Activated naive CD4-positive, alpha-beta T cell treated with Interleukin-2 at 50 U/mL for 16 hours (primary cell): ENCODE results near the gene CRACDL.
"Not testable (repeated sequence)": the region's sequence is repeated elsewhere in the genome, so short reads cannot be mapped to it uniquely, and the experiment has no call there.

ENCODE experiments used
- DNase-seq: peaks from one replicate; pipeline ENCODE4 v3.0.0-alpha.2; 2020

The CRACDL gene

DNA sequence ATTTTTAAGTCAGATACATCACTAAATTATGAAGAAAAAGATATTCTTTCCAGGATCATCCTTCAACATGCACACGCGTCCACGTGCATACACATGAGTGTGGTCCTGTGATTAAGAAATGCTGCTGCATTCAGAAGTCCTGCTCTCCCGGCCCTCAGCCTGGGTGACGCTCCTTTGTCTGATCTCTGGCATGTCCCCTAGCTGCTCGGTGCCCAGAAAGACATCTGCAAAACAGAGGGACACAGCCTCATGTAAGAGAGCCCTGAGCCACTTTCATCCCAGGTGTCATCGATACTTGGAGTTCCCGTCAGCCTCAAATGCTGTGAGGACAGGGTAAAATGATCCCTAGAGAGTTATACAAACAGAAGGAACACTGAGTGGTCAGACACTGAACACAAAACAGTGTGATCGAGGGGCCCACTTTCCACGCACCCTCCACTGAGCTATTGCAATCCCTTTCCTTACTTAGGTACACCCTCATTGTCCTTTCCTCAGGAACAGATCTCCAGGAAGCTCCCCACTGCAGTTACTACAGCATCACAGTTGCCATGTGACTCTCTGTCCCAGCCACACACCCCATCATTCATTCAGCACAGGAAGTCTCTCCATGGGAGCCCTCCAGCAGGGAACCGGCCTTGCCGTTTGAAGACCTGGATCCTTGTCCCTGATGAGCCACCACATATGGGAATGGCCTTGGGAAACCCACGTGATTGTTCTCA is 32.1 kb downstream of the CRACDL start:
- no peak for DNase-seq

DNA sequence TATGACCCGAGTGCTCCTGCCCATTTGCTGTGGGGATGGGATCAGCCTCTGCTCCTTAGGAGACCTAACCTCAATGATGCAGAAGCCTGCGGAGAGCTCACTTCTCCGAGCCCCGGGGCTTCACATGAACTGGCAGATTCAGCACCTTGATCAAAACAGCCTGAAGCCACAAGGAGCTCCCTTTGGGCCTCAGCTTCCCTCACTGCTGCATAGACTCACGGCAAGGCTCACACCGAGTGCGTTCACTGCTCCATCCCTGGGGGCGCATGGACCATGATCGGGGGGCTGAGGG is 33.0 kb downstream of the CRACDL start:
- no peak for DNase-seq

DNA sequence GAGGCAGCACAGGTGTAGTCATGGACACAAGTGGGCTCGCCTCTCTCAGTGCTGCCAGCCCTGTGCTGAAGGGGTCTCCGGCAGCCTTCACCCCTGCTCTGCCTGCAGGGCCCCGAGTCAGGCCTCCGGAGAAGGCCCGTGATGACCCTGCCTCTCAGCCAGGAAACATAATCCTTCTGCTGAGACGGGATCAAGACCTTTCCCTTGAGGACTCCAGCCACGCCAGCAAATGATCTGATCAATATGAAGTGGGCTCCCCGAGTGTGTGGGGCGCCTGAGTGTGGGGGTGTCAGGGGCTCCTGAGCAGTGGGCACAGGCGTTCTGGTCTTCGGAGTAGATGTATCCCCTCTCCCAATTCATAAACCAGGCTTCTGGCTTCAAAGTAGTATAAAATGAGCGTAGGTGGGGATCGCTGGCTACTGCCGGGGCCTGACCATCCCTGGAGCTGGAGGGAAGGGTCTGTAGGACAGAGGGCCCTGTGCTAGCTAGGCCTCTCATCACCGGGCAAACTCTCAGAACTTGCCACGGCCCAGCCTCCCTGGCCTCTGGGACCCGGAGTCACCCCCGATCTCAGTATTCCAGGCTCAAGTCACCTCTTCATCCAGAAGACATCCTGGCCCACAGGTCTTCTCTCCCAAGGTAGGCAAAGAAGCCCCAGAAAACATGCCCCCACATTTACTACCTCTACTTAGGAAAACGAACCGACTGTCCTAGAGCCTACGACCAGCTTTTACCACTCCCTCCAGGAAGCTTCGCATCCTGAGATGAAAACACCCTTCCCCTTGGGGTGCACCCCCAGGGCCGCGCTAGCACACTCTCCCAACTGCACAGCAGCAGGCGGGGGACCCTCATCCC is 33.6 kb downstream of the CRACDL start:
- no peak for DNase-seq

DNA sequence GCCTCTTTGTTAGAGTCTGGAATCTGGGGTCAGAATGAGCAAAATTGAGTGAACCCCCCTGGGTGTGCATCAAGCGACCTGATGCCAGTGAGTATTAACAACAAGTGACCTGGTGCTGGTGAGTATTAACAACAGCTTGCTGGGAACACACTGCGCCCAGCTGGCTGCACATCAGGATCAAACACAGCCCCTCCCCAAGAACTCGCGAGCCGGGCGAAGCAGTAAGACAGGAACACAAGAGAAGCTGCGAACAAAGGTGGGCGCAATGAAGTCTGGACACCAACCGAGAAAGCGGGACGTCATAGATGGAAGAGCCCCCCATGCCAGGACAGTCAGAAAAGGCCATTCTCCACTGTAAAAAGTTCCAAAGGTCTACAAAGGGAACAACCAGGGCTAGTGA is 34.3 kb downstream of the CRACDL start:
- no peak for DNase-seq

DNA sequence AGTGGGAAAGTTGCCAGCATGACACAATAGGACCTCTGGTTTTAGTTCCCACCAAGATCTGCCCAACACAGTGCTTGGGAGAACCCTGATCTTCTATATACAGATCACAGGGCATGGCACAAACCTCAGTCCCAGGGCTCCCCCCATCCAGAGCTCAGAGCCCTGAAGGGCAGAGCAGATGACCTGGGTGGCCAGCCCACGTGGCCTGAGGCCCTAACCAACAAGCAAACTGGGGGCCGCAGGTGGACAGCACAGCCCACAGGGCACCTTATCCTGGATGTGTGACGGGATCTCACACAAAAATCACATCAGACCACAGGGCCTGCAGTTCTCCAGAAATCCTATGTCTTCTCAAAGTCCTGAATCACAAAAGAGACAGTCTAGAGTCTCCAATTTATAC is 34.7 kb downstream of the CRACDL start:
- DNase-seq, result no peak

DNA sequence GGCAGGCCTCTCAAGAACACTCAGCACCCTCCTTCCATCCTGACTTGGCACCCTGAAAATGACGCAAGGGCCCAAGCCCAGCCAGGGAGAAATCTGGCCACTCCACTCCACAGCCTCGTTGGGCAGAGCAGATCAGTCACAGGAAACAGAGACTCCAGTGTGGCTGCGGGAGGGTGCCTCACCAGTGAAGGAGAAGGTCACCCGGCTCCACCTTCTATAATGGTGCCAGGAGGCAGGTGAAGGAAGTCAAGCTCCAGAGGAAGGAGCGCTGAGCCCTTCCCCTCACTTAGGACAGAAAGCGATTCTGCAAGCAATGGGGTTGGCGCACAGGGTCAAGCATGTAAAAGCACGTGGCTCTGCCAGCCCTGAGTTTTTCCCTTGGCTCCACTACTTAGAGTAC is 35.3 kb downstream of the CRACDL start:
- no peak for DNase-seq

DNA sequence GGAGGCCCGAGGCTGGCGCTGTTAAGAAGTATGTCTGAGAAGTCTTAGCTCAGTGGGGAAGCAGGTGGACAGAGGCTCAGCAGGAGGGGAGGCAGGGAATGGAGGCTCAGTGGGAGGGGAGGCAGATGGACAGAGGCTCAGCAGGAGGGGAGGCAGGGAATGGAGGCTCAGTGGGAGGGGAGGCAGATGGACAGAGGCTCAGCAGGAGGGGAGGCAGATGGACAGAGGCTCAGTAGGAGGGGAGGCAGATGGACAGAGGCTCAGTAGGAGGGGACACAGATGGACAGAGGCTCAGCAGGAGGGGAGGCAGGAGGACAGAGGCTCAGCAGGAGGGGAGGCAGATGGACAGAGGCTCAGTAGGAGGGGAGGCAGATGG is 36.3 kb downstream of the CRACDL start:
- not testable (repeated sequence) for DNase-seq

DNA sequence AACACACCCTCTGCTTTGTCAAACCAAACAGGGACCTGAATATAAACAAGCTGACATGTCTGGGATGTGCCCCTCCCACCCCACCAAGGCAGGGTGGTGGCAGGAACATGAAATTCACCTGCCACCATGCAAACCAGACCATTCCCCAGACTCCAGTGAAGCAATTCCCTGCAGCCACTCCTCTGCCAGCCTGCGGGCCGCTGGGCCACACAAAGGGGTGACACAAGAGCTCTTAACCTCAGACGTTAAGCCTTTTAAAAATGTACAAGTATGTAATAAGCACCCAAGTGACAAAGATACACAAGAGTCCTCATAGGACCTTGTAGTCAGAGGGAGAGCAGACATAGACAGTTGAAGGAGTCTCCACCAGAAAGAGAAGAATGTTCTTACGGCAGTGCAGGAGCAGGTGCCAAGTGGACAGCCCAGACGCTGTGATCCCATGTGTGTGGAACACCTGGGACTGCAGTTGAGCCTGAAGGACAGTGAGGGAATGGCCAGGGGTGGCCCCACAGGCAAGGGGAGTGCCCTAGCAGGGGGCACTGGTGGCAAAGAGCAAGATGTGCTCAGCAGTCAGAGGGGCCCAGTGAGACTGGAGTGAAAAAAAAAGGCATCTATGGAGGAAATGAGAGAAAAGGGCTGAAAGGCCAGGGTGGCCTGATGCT is 36.9 kb downstream of the CRACDL start:
- no peak for DNase-seq

DNA sequence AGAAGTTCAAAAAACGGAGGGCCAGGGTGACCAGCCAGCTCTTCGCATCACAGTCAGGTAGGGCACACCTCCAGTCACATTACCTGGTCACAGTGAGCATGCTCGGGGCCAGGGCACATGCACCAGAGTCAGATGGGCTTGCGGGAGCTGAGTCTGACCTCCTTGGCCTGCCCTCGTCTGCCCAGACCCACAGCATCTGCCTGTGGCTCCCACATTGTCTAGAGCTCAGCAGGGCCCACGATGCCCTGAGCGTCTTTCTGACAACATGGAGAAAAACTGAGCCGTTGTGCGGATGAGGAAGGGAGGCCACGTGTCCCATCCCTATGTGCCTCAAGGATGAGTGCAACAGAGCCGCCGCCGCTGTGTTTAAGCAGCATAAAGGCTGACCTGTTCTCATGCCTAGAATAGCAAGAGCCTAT is 37.6 kb downstream of the CRACDL start:
- no peak for DNase-seq

DNA sequence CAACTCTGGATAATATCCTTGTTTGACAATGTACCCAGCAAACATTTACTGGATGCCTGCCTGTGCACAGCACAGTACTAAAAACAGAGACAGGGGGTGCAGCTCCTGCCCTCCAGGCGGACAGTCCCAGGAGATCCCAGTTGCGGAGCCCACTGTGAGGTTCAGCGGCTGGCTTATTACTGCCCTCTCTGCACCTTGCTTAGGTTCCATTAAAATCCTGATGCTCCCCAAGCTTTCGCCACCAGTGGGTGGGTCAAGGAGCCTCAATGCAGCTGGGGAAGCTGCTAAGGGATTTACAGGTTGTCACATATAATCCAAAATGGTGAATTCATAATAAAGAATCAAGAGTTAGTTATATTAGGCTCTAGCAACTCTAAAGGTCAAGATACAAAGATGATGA is 38.3 kb downstream of the CRACDL start:
- no peak for DNase-seq

DNA sequence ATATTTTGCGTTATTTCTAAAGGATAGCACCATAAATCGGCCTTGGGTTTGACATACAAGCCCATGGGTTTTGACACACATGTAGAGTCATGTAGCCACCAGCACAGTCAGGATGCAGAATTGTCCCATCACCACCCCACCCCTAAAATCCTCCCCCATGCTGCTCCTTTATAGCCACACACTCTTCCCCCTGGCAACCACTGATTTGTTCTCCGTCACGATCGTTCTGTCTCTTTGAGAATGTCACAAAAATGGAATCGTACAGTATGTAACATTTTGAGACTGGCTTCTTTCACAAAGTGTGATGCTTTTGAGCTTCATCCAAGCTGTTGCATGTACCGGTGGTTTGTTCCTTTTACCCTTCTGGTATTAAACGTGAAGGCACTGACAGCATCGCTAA is 39.1 kb downstream of the CRACDL start:
- DNase-seq, result no peak

DNA sequence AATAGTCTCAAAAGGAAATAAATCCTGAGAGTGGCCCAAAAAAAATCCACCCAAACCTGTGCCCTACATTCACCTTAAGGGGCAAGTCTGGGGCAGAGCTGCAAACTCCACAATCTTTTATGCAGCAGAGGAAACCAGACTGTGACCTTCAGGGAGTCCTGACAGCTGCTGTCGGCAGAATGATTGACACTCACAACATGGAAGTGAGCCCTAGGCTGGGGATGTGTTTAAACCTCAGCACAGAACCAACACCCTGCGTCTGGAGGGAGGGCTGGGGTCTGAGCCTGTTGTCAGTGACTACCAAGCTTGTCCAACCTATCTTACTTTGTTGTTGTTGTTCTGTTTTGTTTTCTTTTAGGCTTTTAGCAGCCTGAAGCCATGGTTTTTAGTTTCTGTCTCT is 39.6 kb downstream of the CRACDL start:
- no peak for DNase-seq

DNA sequence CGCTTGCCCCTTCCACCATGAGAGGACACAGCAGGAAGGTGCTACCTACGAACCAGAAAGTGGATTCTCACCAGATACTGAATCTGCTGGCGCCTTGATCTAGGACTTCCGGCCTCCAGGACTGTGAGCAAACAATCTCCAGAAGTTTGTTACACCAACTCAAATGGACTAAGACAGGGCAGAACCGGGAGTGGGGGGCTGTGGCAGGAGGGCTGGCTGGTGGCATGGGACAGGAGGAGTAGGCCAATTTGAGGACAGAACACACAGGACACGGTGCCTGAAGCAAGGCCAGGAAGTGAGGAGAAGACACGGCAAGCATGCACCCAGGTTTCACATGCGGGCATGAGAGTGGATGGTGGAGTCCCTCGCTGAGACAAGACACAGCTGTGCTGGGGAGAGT is 40.1 kb downstream of the CRACDL start:
- no peak for DNase-seq

DNA sequence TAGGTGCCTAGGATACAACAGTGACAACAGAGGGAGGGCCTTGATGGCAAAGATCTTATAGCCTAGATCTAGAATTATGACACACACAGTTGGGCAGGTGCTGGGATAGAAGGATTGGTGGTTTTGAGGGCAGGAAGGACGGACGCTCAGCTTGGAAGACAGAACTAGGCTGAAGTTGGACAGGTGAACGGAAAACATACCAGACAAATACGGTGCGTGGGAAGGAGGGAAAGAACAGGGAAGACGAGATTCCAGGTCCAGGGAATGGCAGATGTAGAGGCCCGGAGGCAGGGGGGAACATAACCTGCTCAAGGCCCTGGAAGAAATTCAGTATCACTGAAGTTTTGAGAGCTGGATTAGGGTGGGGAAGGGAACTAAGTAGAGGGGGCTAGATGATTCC is 40.8 kb downstream of the CRACDL start:
- DNase-seq, result no peak

DNA sequence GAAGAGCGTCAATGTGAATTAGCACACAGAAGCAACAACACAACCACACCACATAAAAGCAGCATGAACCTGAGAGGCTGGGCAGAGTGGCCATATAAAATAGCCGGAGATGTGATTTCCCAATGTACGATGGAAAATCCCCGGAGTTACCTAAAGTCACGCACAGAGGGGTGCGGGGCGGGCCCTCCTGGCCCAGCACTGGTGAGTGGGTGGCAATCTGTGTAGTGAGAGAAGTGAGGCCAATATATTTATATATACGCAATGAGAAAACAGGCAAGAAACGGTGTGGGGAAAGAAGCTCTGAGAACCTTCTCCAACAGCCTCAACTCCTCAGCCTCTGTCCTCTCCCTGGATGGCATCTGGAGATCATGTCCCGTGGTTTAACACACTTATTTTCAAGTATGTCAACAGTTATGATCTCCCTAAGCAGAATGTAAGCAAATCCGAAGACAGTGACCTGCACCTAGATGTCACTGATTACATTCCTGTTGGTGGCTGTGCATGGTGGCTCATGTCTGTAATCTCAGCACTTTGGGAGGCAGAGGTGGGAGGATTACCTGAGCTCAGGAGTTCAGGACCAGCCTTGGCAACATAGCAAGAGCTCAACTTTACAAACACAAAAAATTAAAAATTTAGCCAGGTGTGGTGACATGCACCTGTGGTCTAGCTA is 41.6 kb downstream of the CRACDL start:
- DNase-seq, result no peak

DNA sequence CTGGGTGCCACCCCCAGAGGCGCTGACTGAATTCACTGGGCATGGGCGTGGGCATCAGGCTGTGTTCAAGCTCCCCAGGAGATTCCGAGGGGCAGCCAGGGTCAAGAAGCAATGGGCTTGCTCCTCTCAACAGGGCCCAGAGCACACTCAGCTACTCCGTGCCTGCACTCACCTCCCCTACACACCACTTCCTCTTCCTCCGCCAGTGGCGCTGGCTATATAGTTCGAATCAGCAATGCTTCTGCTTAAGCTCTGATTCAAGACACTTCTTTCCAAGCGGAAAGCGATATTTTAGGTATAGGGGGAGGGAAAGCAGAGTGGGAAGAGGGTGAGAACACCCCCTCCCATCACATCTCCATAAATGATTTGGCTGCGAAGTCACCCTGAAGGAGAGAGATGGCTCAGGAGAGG is 42.1 kb downstream of the CRACDL start:
- no peak for DNase-seq

DNA sequence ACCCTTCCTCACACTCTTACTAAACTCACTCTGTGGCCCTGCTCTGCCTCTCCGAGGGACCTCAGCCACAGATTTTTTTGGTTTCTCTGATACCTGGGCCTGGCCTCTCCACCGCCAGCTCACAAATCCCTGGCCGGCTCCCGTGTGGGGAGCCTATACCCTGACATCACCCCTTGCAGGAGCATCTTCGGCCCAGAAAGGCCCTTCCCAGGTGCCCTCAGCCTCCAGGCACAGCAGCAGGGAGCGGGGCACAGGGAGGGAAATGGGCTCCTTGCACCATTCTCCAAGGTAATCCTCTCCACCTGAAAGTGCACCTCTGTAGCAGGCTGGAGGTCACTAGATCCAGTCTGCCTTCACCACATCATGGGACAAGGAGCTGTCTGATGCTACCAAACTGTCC is 43.2 kb downstream of the CRACDL start:
- no peak for DNase-seq

DNA sequence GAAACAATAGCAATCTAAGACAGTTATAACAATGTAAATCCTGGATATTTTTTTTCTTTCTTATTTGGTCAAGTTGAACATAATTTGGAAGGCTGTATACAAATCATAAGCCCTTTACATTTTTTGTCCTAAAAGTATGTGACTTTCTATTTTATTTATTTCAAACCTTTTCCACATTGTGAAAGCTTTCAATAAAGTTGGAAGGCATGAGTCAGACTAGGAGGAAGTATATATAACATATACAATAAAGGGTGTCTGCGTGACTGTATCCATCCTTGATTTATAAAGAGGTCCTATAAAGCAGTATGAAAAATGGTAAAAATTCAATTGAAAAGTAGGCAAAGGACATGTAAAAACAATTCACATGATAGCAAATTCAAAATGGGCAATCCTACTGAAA is 44.4 kb downstream of the CRACDL start:
- DNase-seq, result no peak

DNA sequence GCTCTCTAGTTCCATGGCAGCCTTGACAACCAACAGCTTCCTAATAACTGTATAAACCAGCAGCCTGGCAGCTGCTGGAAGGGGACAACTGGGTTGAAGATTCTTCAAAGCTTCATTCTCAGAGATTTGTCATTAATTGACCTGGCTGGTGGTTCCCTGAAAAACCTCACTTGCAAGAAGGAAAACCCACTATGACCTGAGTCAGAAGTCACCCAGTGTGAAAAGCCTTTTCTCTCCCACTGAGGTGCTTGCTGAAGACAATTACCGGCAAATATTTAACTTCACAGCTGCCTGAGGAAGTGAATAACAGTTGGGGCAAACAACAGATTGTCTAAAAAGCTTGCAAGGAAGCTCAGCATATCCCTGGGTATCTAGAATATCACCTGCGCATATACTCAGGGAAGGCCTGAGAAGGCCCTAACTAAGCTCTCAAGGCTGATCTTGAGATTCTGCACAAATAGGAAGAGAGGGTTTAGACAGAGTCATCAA is 49.9 kb downstream of the CRACDL start:
- DNase-seq, result no peak

DNA sequence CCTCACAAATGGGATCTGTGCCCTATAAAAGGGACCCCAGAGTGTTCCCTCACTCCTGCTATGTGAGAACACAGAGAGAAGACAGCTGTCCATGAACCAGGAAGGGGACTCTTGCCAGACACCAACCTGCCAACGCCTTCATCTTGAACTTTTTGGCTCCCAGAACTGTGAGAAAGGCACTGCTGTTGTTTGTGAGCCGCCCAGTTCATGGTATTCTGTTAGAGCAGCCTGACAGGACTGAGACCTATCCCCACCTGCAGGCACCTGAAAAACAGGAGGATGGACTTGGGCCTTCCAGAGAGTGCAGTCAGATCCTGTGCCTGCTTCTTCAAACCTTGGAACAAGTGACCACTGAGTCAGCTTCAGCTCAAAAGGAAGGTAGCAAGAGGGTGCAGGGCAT is 51.4 kb downstream of the CRACDL start:
- DNase-seq, result no peak

DNA sequence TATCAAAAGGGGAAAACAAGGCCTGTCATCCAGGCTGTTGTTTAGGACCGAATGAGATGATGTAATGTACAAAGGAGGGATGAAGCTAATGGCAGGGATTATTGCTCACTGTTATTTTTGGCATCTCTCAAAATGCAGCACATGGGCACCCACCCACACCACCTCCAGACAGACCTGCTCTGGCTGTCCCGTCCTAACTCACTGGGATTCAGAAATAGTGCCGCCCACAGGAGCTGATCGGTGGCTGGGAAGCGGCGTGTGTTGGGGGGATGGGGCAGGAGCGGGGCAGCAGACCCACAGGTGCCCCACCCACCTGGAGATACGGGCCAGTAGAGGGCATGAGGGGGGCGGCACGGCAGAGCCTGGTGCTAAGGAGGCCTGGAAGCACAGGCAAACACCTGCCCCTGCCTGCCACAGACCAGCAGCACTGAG is 52.2 kb downstream of the CRACDL start:
- DNase-seq, result no peak

DNA sequence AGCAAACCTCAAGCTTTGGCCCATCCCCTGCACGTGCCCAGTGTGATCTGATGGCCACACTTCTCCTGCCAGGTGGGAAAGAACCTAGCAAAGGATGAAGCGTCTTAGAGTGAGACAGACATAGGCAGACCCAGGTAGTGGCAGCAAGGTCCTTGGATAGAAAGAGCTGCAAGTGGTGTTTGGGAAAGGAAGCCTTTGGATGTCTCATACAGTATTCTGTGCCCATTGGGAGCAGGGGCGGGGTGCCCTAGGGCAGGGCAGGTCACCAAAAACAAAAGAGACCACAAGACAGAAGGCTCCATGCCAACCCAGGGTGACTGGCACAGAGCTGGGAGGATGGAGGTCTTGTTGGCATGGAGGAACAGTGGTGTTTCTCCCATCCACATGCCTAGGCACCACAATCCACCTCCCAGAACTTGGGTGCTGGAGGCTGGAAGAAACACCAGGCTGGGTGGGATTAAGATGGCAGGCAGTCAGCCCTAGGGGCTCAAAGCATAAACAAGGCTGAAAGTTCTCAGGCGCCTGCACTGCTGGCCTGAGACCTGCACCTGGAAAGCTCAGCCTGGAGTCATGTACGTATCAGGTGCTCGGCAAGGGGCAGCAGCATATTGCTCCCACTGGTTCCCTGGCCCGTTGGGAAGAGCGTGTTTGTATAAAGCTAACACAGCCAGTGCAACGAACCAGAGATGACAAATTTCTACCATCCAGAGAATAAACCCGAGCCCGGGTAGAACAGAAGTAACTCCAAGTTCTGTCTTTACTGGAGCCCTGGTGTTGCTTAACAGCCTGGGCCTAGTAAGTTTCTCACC is 52.9 kb downstream of the CRACDL start:
- DNase-seq, result no peak

DNA sequence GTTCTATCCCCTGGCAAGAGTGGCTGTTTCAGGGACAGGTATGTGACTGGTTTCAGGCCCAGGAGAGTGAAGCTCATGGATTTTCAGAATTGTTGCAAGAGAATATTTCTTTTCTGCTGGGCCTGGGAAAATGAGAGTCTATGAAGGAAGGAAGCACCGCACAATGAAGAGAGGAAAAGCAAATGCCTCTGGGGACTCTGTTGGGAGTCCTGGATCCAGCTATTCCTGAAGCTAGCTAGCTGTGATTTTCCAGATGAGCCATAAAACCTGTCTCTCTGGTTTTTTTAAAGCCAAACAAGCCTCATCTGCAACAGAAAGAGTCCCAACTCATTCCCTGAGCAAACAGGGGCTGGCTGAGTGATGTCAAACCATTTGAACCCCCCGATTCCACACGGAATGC is 53.7 kb downstream of the CRACDL start:
- no peak for DNase-seq
